ENCODE results near the gene MYH7B.

Gene MYH7B

DNA sequence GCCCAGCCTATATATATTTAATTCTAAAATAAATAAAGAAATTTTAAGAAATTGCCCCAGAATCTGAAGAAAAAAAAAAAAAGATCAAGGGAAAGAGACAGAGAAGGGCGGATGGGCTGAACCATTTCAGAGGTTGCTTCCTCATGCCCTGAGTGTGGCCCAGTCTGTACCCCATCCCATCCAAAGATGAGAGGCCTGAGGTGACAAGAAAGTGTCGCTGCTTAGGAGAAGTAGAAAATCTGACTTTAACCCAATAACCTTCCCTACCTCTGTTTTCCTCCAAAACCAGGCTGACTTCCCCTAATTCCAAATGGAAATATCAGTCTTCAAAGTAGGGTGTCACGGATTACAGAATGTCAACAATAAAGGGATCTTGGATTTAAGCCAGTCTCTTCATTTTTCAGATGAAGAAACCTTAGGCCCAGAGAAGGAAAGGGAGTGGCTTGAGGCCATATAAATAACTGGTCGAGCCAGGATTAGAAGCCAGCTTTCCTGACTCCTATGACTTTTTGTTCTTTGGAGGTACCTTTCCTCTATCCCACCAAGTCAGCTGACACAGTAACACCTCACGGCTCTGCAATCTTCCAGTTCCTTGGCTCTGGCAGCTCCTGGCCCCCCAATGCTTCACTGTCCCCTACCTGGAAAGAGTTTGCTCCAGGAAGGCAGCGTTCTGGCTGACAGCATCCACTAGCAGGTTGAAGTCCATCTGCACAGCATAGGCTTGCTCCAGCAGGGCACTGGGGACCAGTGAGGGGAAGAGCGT lies 10.2 kb upstream of the MYH7B start:
- DNase-seq (ENCODE audit: low read depth in 2 of 2), result no peak

DNA sequence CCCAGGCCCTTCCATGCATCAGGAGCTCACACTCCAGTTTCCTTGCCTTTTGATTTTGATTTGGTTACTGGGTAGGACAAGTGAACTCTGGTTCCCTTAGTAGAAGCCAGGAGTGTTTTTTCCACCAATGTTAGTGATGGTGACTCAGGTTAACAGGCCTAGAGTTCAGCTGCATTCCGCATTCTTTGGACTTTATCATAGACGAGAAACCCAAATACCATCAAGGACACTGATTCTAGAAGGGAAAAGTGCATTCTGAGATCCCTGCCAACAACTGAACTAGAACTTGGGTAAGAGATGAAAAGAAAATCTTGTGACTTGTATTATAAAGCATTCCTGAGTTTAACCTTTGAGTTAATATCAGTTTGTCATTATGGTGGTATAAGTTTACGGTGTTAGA lies 9.0 kb upstream of the MYH7B start:
- no peak for DNase-seq (ENCODE audit: low read depth in 2 of 2)

DNA sequence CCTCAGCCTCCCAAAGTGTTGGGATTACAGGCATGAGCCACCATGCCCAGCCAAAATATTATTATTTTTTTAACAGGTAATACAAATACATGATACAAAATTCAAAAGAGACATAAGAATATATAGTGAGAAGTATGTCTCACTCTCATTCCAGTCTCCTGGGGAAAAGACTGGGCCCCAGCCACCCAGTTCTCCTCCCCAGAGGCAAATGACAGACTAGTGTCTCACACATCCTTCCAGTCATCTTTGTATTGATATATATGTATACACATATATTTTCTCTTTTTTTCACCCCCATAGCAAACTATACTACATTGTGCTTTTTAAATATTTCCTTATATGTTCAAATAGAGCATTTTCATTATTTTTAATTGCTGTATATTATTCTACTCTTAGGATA lies 8.3 kb upstream of the MYH7B start:
- no peak for DNase-seq (ENCODE audit: low read depth in 2 of 2)

DNA sequence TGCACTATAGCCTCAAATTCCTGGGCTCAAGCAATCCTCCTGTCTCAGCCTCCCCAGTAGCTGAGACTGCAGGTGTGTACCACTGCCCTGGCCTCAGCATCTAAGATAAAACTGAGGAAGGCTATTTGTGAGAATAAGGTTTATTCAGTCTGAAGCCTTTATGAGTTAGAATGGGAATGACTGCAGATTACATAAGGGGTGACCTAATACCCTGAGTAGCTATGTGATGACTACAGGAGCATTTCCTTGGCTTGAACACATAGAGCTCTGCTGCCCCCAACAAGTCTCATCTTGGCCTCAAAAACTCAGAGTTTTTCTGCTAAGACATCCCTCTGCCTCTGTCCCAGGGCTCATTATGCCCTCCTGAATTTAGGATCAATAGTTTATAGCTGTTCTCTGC lies 7.6 kb upstream of the MYH7B start:
- peak; percentile 36 for DNase-seq (ENCODE audit: low read depth in 2 of 2)

DNA sequence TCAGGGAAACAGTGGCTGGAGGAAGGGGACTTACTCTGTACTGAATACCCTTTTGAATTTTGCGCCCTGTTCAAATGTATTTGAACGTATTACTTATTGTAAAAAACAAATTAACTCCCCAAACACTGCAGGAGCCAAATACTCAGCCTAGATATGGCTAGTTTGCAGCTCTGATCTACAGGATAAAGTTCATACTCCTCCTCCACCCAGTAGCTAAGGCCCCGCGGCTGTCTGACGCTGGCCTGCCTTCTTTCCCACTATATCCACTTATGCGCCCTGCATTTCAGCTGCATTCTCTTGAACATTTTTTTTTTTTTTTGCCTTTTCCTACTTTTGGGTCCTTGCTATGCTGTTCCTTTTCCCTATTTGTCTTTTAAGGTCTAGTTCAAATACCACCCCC lies 6.5 kb upstream of the MYH7B start:
- no peak for DNase-seq (ENCODE audit: low read depth in 2 of 2)

DNA sequence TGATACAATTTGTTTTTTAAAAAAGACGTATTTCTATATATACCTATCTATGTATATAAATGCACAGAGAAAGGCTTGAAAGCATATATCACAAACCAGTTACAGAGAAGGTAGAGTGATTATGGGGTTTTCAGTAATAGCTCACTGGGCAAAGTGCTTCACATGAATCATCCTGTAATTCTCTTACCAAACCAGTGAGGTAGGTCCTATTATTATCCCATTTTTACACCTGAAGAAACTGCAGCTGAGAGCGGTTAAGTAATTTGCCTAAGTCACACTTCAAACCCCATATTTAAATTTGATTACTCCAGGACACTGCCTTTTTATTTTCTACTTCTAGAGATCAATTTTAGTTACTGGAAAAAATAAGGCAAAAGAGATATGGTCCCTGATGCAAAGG lies 4.4 kb upstream of the MYH7B start:
- no peak for DNase-seq (ENCODE audit: low read depth in 2 of 2)

DNA sequence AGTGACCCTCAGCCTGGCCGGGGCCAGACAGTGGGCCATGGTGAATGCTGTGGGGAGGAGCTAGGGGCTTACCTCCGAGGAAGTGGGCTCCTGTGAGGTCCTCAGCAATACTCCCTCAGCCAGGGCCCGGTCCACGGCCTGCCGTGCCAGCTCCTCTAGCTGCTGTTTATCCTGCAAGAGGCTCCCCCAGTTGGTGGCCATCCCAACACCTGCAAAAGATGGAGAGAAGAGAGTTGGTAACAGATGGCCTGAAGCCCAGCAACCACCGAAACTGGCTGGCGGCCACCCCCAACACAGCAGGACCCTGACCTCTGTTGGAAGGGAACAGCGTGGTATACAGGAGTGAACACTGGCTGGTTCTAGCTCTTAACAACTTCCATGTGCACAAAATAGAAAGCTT lies 4.0 kb upstream of the MYH7B start:
- DNase-seq (ENCODE audit: low read depth in 2 of 2), result no peak

DNA sequence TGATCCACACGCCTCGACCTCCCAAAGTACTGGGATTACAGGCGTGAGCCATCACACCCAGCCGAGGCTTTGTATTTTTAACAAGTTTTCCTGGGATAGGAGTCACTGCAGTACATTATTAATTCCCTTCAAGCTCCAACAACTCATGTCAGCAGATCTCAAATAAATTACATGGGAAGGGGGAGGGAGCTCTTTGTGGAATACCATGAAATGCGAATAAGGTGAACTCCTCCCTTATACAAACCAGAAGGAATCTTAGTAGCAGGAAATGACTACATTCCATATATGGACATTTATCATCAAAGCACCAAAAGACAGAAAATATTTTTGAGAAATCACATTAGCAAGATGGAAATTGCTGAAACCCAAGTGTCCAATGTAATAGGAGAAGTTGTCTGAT lies 3.0 kb upstream of the MYH7B start:
- peak; percentile 47 to 60 for DNase-seq (ENCODE audit: low read depth in 2 of 2)

DNA sequence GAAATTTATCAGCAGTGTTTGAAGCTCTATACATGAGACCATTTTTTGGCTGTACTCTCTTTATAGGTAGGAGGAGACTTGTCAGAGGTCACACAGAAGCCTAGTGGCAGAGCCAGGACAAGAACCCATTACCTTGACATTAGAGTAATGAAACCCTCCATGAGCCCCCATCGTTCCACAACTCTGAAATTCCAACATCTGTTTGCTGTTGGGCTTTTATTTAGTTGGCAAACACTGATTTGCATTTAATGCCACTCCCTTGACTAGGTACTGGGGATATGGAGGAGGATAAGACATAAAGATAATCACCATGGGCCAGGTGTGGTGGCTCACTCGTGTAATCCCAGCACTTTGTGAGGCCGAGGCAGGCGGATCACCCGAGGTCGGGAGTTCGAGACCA lies 1.7 kb upstream of the MYH7B start:
- no peak for DNase-seq (ENCODE audit: low read depth in 2 of 2)

DNA sequence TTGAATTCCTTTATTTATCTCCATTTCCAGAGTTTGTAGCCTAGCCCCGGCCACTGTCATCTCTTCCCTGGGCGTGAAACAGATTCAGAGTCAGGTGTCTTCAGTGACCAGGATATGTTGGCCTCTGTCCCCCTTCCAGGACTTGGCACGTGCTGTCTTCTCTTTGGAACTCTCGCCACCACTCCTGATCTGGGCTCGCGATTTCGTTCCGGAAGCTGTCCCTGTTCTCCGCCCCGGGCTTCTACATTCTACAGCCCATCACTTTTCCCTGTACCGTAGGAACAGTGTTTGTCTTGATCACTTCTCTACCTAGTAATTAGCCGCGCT lies 801 bp upstream of the MYH7B start:
- DNase-seq (ENCODE audit: low read depth in 2 of 2), result no peak

DNA sequence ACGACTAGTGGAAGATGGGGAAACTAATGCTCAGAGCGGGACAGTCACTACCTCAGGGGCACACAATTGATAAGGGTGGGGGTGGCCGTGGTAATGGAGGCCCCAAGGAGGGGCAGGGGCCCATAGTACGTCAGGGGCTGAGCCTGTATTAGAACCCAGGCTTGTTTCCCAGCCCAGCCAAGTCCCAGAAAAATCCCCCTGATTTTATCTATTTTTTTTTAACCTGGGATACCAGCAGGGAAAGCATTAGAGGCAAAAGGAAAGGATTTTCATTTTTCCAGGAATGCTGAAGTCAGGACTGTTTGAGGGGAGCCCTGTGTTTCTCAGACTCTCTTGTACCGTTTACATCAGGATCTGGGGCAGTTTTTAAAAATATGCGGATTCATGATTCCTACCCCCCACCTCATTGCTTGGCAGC lies 382 bp downstream of the MYH7B start:
- DNase-seq (ENCODE audit: low read depth in 2 of 2), result no peak

DNA sequence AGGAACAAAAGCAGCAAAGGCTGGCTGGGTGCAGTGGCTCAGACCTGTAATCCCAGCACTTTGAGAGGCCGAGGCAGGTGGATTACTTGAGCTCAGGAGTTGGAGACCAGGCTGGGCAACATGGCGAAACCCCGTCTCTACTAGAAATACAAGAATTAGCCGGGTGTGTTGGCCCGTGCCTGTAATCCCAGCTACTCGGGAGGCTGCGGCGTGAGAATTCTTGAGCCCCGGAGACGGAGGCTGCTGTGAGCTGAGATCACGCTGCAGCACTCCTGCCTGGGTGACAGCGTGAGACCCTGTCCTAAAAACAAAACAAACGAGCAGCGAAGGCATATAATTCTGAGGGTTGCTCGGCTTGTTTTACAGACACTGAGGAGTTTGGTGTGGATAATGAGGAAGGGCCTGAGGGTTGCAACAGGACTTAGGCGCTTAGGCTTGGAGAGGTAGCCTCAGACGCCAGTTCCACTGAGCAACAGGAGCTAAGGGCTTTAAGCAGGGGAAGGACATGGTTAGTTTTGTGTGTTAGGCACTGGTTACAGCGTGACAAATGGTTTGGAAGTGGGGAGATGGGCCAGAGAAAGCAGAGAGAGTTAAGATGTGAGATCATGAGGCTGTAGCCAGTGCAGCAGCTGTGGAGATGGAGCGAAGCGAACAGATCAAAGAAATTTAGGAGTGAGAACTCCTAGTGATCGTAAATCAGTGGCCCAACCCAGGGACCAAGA lies 1.2 kb downstream of the MYH7B start:
- DNase-seq (ENCODE audit: low read depth in 2 of 2), result no peak

DNA sequence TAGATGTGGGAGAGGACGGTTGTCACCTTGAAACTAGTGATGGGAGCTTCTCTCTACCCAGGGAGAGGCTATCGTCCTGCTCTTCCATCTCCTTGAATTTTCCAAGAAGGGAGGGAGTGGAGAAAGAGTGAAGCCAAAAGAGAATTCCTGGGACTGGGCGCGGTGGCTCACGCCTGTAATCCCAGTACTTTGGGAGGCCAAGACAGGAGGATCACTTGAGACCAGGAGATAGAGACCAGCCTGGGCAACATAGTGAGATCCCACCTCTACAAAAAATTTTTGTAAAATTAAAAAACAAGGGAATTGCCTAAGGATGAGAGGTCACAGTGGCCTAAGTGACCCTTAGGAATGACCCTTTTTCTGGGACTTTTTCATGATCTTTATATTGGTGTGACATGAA lies 8.8 kb downstream of the MYH7B start:
- no peak for DNase-seq (ENCODE audit: low read depth in 2 of 2)

DNA sequence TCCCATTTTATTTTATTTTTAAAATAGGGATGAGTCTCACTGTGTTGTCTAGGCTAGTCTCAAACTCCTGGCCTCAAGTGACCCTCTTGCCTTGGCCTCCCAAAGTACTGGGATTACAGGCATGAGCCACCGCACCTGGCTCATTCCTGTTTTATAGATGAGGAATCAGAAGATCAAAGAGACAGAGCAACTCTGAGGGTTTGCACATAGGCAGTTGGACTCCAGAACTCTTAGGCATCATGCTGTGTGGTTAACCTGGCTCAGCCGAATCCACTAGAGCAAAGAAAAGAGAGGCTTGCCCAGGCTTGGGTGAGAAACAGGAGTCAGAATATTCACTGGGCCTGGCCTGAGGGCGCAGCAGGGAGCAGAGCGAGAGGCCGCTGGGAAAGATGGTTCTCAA lies 9.4 kb downstream of the MYH7B start:
- DNase-seq (ENCODE audit: low read depth in 2 of 2), result no peak

DNA sequence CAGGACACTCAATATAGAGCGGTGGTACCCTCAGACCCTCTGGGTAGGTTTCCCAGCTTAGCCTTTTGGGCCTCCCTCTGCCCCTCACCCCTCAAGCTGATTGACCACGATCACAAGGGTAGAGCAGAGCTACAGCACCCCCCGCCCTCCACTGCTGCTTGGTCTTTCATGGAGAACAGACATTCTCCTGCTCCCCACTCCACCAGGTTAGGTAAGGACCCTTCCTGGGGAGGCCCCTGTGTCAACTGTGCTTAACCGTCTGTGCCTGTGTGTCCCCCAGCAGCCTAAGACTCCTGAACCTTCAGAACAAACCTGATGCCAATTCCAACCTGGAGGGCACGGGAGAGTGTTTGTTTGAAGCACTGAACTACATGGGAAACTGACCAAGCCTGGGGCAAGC lies 11.8 kb downstream of the MYH7B start:
- no peak for DNase-seq (ENCODE audit: low read depth in 2 of 2)

DNA sequence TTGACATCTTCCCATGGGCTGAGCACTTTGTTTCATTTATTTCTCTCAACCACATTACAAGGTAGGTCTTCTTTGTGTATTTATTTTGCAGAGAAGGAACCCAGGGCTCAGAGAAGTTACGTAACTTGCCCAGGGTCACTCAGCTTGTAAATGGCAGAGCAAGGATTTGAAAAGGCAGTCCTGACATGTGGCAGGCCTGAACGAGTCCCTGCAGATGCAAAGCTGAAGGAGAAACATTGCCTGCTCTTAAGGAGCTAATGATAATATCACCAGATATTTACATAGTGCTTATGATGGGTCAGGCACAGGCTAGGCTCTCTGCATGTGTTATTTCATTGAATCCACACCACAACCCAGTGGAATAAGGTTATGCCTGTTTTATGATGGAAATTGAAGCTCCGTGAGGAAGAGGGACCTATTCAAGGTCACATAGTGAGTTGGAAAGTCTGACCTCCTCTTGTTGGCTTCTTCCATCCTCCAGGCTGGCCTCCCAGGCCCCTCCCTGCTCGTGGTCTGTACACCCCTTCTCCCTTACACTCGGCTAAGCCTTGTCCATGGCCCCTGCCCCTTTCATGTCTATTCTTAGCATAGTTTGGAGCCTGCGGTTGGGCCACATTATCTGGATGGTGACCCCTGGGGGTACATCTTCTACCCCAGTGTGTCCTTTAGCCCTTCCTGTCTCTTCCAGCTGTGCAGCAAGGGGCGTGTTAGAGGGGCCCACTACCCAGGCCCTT lies 12.5 kb downstream of the MYH7B start:
- DNase-seq (ENCODE audit: low read depth in 2 of 2), result no peak

DNA sequence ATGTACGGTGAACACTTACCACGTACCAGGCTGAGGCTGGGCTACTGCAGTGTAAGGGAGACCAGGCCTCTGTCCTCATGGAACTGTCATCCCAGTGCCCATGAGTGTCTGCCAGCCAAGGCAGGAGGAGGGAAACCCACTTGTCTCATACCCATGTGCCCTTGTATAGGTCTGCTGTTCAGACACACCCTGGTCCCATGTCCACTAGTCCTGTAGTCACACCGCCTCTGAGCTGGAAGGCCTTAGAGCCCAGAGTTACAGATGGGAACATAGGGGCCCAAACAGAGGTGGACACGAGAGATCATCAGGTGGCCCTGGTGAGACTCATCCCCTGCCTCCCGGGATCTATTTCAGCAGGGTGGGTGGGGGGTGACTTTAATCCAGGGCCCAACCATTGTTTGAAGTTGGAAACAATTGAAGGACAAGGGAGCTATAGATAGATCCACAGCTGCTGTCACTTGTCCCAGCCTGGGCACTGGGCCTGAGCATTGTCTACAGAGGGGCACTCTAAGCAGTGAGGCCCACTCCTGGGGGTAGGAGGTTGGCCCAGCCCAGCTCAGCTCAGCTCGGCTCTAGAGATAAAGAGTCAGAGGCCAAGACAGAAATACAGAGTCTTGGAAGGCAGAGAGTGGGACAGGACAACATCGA lies 14.6 kb downstream of the MYH7B start:
- DNase-seq (ENCODE audit: low read depth in 2 of 2), result no peak

DNA sequence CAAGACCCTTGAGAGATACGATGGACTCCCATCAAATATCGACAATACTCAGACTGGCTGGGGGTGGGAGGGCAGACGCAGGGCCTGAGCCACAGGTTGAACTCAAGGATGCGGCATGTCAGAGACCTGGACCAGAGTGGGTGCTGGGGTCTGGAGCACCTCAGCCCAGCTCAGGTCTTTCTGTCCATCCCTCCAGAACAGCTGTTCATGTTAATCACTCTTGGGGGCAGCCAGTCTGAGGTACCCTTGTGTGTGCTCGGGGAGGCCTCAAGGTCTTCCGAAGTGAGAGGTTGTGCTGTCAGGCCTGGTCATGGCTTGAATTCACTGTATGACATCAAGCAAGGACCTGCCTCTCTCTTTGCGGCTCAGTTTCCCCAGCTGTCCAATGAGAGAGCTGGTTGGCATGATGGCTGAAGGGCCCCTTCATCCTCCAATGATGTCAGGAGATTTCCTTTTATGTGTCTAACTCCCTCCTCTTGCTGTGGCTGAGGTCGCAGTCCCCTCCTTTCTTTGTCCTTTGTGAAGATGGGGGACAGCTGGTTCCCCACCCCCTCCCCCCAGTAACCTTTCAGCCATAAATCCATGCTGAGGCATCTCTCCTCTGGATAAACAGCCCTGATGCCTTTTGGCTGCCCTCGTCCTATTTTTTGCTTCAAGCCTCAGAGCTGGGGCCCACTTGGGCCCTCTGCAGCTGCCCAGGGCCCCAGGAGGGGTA lies 15.3 kb downstream of the MYH7B start:
- DNase-seq (ENCODE audit: low read depth in 2 of 2), result no peak

DNA sequence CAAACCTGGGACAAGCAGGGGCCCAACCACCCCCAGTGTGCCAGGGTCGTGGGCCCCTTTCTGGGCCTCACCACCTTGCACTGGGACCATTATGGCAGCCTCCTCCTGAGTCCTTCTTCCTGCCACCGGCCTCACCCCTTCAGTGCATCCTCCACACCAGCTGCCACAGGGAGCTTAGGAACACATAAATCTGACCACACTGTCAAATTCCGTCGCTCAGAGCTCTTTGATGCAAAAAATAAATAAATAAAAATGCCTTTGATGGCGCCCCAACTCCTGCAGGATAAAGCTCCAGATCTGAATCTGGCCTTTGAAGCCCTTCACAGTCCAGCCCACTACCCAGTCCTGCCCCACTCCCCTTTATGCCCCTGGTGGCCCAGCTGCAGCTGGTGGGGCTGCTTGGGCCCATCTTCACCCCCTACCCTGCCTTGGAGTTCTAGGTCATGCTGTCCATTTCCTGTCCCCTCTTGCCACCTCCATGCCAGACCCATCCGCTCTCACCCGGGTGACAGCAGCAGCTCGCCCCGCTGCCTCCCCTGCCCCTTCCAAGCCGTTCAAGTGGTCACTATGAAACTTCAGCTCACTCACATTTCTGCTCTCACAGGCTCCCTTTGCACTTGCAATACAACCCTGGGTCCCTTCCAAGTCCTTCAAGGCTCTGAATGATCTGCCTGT lies 16.0 kb downstream of the MYH7B start:
- DNase-seq (ENCODE audit: low read depth in 2 of 2), result no peak

DNA sequence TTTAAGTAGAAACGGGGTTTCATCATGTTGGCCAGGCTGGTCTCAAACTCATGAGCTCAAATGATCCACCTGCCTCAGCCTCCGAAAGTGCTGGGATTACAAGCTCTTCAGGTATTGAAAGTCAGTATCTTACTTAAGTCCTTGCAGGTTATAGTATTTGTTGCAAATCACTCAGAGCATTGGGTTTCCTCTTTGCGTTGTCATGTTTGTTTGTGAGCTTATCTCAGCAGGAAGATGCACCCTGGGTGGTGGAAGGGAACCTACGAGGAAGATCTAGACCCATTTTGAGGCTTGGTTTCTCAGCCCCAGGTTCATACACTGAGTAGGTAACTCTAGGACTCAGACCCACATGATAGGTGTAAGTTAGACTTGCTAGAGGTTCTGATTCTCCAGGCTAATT lies 18.6 kb downstream of the MYH7B start:
- DNase-seq (ENCODE audit: low read depth in 2 of 2), result no peak

DNA sequence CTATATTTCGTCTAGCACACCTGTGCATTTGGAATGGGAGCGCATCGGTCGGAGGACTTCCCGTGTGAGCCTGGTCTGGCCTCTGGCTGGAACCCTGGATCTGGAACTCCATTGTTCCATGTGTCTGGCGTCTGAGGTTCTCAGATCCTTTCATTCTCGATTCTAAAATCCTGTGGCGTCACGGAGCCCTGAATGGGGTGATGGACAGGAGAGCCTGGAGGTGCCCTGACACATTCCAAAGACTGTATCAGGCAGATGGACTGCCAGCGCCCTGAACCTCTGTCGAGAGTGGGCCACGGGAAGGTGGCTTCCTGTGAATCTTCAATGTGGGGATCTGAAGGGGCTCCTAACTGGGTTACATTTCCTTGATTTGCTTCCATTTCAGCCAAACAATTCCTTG lies 20.6 kb downstream of the MYH7B start:
- DNase-seq (ENCODE audit: low read depth in 2 of 2), result no peak
